Lower leg skin (tissue), 4 donors: Measurements from ENCODE around the gene C10orf88. TPM values are rescaled to one million over a fixed set of nuclear protein-coding genes. Genes with fewer than 3 reads are reported as not detected.

ENCODE experiments used
- DNase-seq, 2 donors: peaks; one replicate each; pipeline ENCODE4 v3.0.0-alpha.2; 2019; ENCODE audit warnings: low spot score in 2 of 2
- H3K4me3 ChIP-seq: fragments of 200-600 bp; sonication (generic); 2 replicates; pipeline ENCODE4 v1.5.1; 2017; ENCODE audit warnings: mild to moderate bottlenecking, low read depth; ENCODE audit not compliant: poor library complexity, severe bottlenecking
- CTCF ChIP-seq, 3 donors: fragments of 450-650 bp; IDR thresholded peaks; one replicate each; pipeline ENCODE4 v1.5.1; 2016; ENCODE audit warnings: antibody characterized with exemption in 3 of 3, mild to moderate bottlenecking in 3 of 3, moderate library complexity in 2 of 3
- POLR2A ChIP-seq, 2 donors: fragments of 450-650 bp; IDR thresholded peaks; one replicate each; pipeline ENCODE4 v1.6.1; 2016 to 2017; ENCODE audit warnings: antibody characterized with exemption in 2 of 2, mild to moderate bottlenecking in 1 of 2, moderate library complexity in 1 of 2
- WGBS, 2 donors: methylation state at CpG; one replicate each; pipeline ENCODE4 v1.1.5; 2018; 5-methylcytosine and 5-hydroxymethylcytosine counted together
- intact Hi-C: fragments of 100-400 bp; cut with DNase I; formaldehyde crosslinking; loops from one replicate; pipeline ENCODE4 v1.15.0; 2023; ENCODE audit warnings: low total_unique reads
- total RNA-seq, 4 donors: library from RNA; depleted of rRNA; stranded (reverse); fragments of >200 nt; gene quantifications; one replicate each; pipeline ENCODE4 v1.1.0, GENCODE V29; 2016

C10orf88 gene
- total RNA-seq, 4 donors from 2014 or later: 3.3 to 6.3 (median 5.2) TPM

GRCh38 chr10:122939133-122939855 is 14.7 kb downstream of the C10orf88 start:
- no peak for TF ChIP-seq POLR2A (IDR thresholded peaks at IDR 0.05)
- TF ChIP-seq CTCF (IDR thresholded peaks at IDR 0.05): no peak
- no peak for DNase-seq
- H3K4me3 ChIP-seq: no peak overlapping the region
- intact Hi-C loops: no loop called here
- 95 to 98% methylated on average over 1 of the region's 1 CpG for WGBS, 2 donors

GRCh38 chr10:122931088-122931906 is 22.7 kb downstream of the C10orf88 start:
- intact Hi-C loops: no loop called here
- DNase-seq: no peak
- 82 to 84% methylated on average over 6 of the region's 6 CpGs for WGBS, 2 donors
- no peak overlapping the region for H3K4me3 ChIP-seq
- no peak for TF ChIP-seq POLR2A (IDR thresholded peaks at IDR 0.05)
- TF ChIP-seq CTCF (IDR thresholded peaks at IDR 0.05): no peak

- no peak for TF ChIP-seq CTCF (IDR thresholded peaks at IDR 0.05)
- no peak for TF ChIP-seq POLR2A (IDR thresholded peaks at IDR 0.05)
- intact Hi-C loops: no loop called here
- no peak overlapping the region for H3K4me3 ChIP-seq
- no peak for DNase-seq
- WGBS, 2 donors: 91 to 96% methylated on average over 1 of the region's 1 CpG
Observed at GRCh38 chr10:122930140-122930539, 23.9 kb downstream of the C10orf88 start.

- TF ChIP-seq POLR2A (IDR thresholded peaks at IDR 0.05) (no peak), CTCF (IDR thresholded peaks at IDR 0.05) (no peak)
- intact Hi-C loops: no loop called here
- DNase-seq: no peak
- H3K4me3 ChIP-seq: no peak overlapping the region
- 77 to 83% methylated on average over 2 of the region's 2 CpGs for WGBS, 2 donors
Observed at GRCh38 chr10:122915700-122916099, 38.3 kb downstream of the C10orf88 start.

GRCh38 chr10:122911889-122912484 is 42.0 kb downstream of the C10orf88 start:
- intact Hi-C loops: no loop called here
- no peak overlapping the region for H3K4me3 ChIP-seq
- no peak for TF ChIP-seq CTCF (IDR thresholded peaks at IDR 0.05)
- TF ChIP-seq POLR2A (IDR thresholded peaks at IDR 0.05): no peak
- DNase-seq: no peak
- 23 to 27% methylated on average over 5 of the region's 5 CpGs for WGBS, 2 donors
